Measurements from ENCODE around the gene ENAH.

Gene ENAH

DNA sequence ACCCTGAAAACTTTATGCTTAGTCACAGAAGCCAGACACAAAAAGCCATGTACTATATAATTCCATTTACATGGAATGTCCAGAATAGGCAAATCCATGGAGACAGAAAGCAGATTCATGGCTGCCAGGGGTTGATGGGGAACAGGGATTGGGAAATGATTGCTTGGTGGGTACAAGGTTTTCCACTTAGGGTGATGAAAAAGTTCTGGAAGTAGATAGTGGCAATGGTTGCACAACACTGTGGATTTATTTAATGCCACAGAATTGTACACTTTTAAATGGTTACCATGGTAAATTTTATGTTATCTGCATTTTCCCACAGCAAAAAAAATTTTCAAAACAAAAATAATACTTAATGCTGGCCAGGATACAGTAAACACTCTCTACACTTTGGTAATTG is 40.6 kb downstream of the ENAH start:
- TF ChIP-seq, protein P1, sequence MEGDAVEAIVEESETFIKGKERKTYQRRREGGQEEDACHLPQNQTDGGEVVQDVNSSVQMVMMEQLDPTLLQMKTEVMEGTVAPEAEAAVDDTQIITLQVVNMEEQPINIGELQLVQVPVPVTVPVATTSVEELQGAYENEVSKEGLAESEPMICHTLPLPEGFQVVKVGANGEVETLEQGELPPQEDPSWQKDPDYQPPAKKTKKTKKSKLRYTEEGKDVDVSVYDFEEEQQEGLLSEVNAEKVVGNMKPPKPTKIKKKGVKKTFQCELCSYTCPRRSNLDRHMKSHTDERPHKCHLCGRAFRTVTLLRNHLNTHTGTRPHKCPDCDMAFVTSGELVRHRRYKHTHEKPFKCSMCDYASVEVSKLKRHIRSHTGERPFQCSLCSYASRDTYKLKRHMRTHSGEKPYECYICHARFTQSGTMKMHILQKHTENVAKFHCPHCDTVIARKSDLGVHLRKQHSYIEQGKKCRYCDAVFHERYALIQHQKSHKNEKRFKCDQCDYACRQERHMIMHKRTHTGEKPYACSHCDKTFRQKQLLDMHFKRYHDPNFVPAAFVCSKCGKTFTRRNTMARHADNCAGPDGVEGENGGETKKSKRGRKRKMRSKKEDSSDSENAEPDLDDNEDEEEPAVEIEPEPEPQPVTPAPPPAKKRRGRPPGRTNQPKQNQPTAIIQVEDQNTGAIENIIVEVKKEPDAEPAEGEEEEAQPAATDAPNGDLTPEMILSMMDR (IDR thresholded peaks at IDR 0.05; ENCODE audit: borderline replicate concordance, insufficient read depth, low read depth, low read length) = no peak

DNA sequence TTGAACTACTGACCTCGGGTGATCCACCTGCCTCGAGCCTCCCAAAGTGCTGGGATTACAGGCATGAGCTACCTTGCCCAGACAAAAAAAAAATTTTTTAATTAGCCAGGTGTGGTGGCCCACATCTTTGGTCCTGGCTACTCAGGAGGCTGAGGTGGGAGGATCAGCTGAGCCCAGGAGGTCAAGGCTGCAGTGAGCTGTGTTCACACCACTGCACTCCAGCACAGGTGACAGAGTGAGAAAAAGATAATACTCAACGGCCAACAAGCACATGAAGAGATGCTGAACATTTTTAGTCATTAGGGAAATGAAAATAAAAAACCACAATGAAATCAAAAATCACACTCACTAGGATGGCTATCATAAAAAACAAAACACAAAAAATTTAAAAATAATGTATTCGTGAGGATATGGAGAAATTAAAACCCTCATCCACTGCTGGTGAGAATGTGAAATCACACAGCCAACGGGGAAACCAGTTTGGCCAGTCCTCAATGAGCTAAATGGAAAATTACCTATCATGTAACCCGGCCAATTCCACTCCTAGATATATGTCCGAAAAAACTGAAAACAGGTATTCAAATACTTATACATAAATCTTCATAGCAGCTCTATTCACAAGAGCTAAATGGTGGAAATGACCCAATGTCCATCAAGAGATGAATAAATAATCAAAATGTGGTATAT is 41.2 kb downstream of the ENAH start:
- TF ChIP-seq, protein P1 (IDR thresholded peaks at IDR 0.05; ENCODE audit: borderline replicate concordance, insufficient read depth, low read depth, low read length) = no peak
- no peak overlapping the region for H3K4me3 ChIP-seq (ENCODE audit: low read depth, low read length)

More for the DNA sequence above, 40.6 kb downstream of the ENAH start:
- no peak overlapping the region for H3K4me3 ChIP-seq (ENCODE audit: low read depth, low read length)

DNA sequence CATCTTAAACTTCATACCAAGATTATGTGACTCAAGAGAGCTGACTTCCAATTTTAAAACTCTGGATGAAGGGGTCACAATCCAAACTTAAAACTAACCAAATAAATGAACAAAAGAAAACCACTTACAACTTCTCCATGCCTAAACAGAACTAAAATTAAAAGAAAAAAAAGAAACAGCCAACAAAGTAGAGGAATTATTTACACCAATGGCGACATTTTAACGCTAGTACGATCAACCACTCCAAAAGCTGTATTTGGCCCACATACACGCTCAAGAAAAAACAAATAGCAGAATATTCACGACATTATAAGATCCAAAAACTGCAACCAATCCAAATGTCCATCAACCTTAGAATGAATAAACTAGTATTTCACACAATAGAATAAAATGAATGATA is 42.4 kb downstream of the ENAH start:
- TF ChIP-seq, protein P1 (IDR thresholded peaks at IDR 0.05; ENCODE audit: borderline replicate concordance, insufficient read depth, low read depth, low read length) = no peak
- no peak overlapping the region for H3K4me3 ChIP-seq (ENCODE audit: low read depth, low read length)

DNA sequence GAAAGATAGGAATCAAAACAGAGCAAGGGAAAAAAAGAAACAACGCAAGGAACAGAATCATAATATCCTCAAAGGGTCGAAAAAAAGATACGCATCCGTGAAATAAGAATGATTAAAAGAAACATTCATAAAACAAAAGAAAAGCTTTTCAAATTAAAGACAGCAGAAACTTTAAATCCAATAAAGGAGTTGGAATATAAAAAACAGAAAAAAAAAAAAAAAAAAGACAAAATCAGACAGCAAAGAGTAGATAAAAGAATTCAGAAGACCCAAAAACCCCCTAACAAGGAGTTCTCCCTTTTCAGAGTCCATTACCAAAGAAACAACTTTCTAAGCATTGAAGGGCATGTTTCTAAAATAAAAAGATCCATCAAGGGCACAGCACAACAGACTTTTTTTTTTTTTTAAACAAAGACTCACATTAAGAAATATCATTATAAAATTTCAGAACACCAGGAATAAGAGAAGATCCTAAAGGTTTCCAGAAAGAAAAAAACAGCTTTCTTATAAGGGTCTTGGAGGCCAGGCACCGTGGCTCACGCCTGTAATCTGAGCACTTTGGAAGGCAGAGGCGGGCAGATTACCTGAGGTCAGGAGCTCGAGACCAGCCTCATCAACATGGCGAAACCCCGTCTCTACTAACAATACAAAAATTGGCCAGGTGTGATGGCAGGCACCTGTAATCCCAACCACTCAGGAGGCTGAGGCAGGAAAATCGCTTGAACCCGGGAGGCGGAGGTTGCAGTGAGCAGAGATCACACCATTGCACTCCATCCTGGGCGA is 44.7 kb downstream of the ENAH start:
- H3K4me3 ChIP-seq (ENCODE audit: low read depth, low read length) = no peak overlapping the region
- TF ChIP-seq, protein P1 (IDR thresholded peaks at IDR 0.05; ENCODE audit: borderline replicate concordance, insufficient read depth, low read depth, low read length) = no peak

DNA sequence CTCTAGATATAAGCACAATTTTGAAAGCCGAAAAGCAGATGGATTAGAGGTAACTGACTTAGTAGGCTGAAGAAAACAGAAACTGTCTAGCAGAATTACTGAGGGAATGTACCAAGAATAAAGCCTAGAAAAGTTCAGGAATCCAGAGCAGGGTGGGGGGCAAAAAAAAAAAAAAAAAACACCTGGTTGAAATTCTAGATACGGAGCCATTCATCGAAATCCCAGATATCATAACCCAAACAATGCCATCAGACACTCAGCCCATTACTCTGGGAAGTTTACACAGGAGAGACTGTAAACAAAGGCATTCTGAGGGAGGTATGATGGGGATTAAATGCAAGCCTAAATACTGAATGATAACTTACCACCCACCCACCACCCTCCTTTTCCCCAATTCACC is 45.6 kb downstream of the ENAH start:
- H3K4me3 ChIP-seq (ENCODE audit: low read depth, low read length) = no peak overlapping the region
- TF ChIP-seq, protein P1 (IDR thresholded peaks at IDR 0.05; ENCODE audit: borderline replicate concordance, insufficient read depth, low read depth, low read length) = no peak

DNA sequence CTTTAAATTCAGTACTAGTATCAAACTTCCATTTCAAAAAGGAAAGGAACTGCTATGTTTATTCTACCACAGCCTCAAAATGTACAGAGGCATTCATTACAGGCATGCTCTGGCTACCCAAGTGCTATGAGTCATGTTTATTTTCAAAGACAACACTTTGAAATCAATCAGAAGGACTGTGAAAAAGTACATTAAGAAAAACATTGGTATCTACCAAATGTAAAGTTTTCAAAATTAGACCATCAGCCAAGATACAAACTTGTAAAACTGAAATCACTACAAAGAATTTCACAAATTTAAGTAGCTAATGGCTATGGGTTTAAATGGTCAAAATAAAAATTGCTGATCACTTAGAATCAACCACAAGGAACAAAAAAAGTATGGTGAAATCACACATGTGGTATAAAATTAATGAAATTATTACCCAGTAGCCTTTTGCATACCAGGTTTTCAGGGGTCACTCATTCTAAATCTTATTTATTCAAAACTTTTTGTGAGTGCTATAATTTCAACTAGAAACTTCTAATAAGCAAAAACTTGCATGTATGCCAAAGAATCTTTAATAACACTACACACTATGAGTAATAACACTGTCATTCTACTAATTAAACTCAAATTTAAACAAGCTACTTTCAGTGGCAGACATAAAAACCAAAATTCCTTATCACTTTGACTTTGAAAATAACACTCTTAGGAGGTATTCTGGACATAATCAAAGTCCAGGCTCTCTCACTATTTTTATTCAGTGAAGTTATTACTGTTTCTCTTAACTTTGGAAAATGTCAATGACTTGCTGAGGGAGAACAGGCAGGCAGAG is 49.2 kb downstream of the ENAH start:
- TF ChIP-seq, protein P1 (IDR thresholded peaks at IDR 0.05; ENCODE audit: borderline replicate concordance, insufficient read depth, low read depth, low read length) = no peak

More for the DNA sequence above, 49.2 kb downstream of the ENAH start:
- no peak overlapping the region for H3K4me3 ChIP-seq (ENCODE audit: low read depth, low read length)
